Liver (tissue), 9 donors: ENCODE results near the gene CASTOR2. TPM values are rescaled to one million over a fixed set of nuclear protein-coding genes. Genes with fewer than 3 reads are reported as not detected.

ENCODE experiments used
- DNase-seq: peaks from one replicate; pipeline ENCODE4 v3.0.0-alpha.2; 2017; ENCODE audit warnings: low spot score
- H3K27ac ChIP-seq, 2 donors: one replicate each; pipeline ENCODE4 v1.7.0; 2013; ENCODE audit warnings: inconsistent platforms in 2 of 2, low read length in 2 of 2, control low read depth in 1 of 2, low read depth in 1 of 2, mild to moderate bottlenecking in 1 of 2
- H3K27me3 ChIP-seq, 4 donors: one replicate each; pipeline versions ENCODE4 v1.6.1 to v1.7.0; 2013; ENCODE audit warnings: low read length in 3 of 4, inconsistent platforms in 1 of 4, mild to moderate bottlenecking in 1 of 4, moderate library complexity in 1 of 4; ENCODE audit not compliant: control insufficient read depth in 4 of 4, insufficient read depth in 4 of 4
- H3K36me3 ChIP-seq, 4 donors: one replicate each; pipeline versions ENCODE4 v1.6.1 to v1.7.0; 2013; ENCODE audit warnings: low read length in 3 of 4, mild to moderate bottlenecking in 3 of 4, low read depth in 1 of 4, moderate library complexity in 1 of 4; ENCODE audit not compliant: control insufficient read depth in 4 of 4, insufficient read depth in 3 of 4
- H3K4me1 ChIP-seq, 4 donors: one replicate each; pipeline versions ENCODE4 v1.6.1 to v1.7.0; 2013; ENCODE audit warnings: low read length in 3 of 4, mild to moderate bottlenecking in 3 of 4, moderate library complexity in 1 of 4; ENCODE audit not compliant: control insufficient read depth in 4 of 4, insufficient read depth in 4 of 4
- H3K4me3 ChIP-seq, 3 donors: one replicate each; pipeline versions ENCODE4 v1.6.1 to v1.7.0; 2013; ENCODE audit warnings: low read length in 3 of 3, control low read depth in 1 of 3, low read depth in 1 of 3, mild to moderate bottlenecking in 1 of 3
- H3K9ac ChIP-seq, 2 donors: one replicate each; pipeline ENCODE4 v1.7.0; 2013; ENCODE audit warnings: low read length in 2 of 2, mild to moderate bottlenecking in 2 of 2, moderate library complexity in 2 of 2, control low read depth in 1 of 2, low read depth in 1 of 2
- H3K9me3 ChIP-seq, 4 donors: one replicate each; pipeline versions ENCODE4 v1.6.1 to v1.7.0; 2013; ENCODE audit warnings: low read length in 3 of 4; ENCODE audit not compliant: control insufficient read depth in 4 of 4
- FOXA1 ChIP-seq: IDR thresholded peaks from 2 replicates; pipeline ENCODE4 v1.6.1; 2016; ENCODE audit warnings: antibody characterized with exemption
- FOXA2 ChIP-seq: IDR thresholded peaks from 2 replicates; pipeline ENCODE4 v1.6.1; 2016; ENCODE audit warnings: antibody characterized with exemption
- GABPA ChIP-seq, 2 donors: IDR thresholded peaks in 1 of 2; conservative IDR thresholded peaks in 1 of 2; 2 replicates each; pipeline ENCODE4 v1.6.1; 2016; ENCODE audit warnings: antibody characterized with exemption in 2 of 2, mild to moderate bottlenecking in 1 of 2, moderate library complexity in 1 of 2
- HNF4A ChIP-seq, 2 donors: conservative IDR thresholded peaks; 2 replicates each; pipeline ENCODE4 v1.6.1; 2016; ENCODE audit warnings: antibody characterized with exemption in 2 of 2, mild to moderate bottlenecking in 2 of 2
- HNF4G ChIP-seq: IDR thresholded peaks from 2 replicates; pipeline ENCODE4 v1.6.1; 2016; ENCODE audit warnings: antibody characterized with exemption
- JUND ChIP-seq, 2 donors: IDR thresholded peaks; 2 replicates each; pipeline ENCODE4 v1.6.1; 2016; ENCODE audit warnings: antibody characterized with exemption in 2 of 2
- NR2F2 ChIP-seq: IDR thresholded peaks from 2 replicates; pipeline ENCODE4 v1.6.1; 2016; ENCODE audit warnings: antibody characterized with exemption
- RAD21 ChIP-seq, 2 donors: IDR thresholded peaks; 2 replicates each; pipeline ENCODE4 v1.6.1; 2016; ENCODE audit warnings: antibody characterized with exemption in 2 of 2, mild to moderate bottlenecking in 2 of 2
- RXRA ChIP-seq, 2 donors: IDR thresholded peaks; 2 replicates each; pipeline ENCODE4 v1.6.1; 2017 to 2018; ENCODE audit warnings: antibody characterized with exemption in 2 of 2, mild to moderate bottlenecking in 1 of 2
- SP1 ChIP-seq: IDR thresholded peaks from 2 replicates; pipeline ENCODE4 v1.6.1; 2018; ENCODE audit warnings: antibody characterized with exemption, mild to moderate bottlenecking
- TAF1 ChIP-seq: conservative IDR thresholded peaks from 2 replicates; pipeline ENCODE4 v1.6.1; 2016; ENCODE audit warnings: antibody characterized with exemption, mild to moderate bottlenecking
- YY1 ChIP-seq: IDR thresholded peaks from 2 replicates; pipeline ENCODE4 v1.6.1; 2016; ENCODE audit warnings: antibody characterized with exemption, mild to moderate bottlenecking
- WGBS: extraction: QIAGEN DNeasy Blood & Tissue Kit; methylation state at CpG from one replicate; pipeline ENCODE4 v1.1.7; 2013; 5-methylcytosine and 5-hydroxymethylcytosine counted together
- polyA plus RNA-seq, 2 donors: library from polyadenylated mRNA; stranded (reverse) in 1 of 2; unstranded in 1 of 2; fragments of 200-250 nt in 1 of 2; fragments of >200 nt in 1 of 2; fragmentation: Nextera tagmentation in 1 of 2; extraction: Ambion mirVana in 1 of 2; gene quantifications; one replicate each; pipeline versions ENCODE4 v1.2.1 to v1.2.3, GENCODE V29; 2013 to 2015
- total RNA-seq, 2 donors: library from RNA; depleted of rRNA; stranded (reverse); fragments of >200 nt; gene quantifications; one replicate each; pipeline ENCODE4 v1.2.3, GENCODE V29; 2014
- TF ChIP-seq, protein P1 (sequence below): IDR thresholded peaks from 2 replicates; pipeline ENCODE4 v1.6.1; 2016; ENCODE audit warnings: antibody characterized with exemption
- TF ChIP-seq, protein P2 (sequence below): IDR thresholded peaks from 2 replicates; pipeline ENCODE4 v1.6.1; 2016; ENCODE audit warnings: antibody characterized with exemption, mild to moderate bottlenecking
- TF ChIP-seq, protein P3 (sequence below): fragments of 150-350 bp; IDR thresholded peaks from 2 replicates; pipeline ENCODE4 v1.5.1; 2017; ENCODE audit warnings: improper control_type of control experiment, low read depth, low read length; ENCODE audit not compliant: missing input control
- TF ChIP-seq, protein P4 (sequence below): IDR thresholded peaks from 2 replicates; pipeline ENCODE4 v1.6.1; 2016; ENCODE audit warnings: antibody characterized with exemption
- donor health status: healthy.
- donor health status: healthy.
- donor health status: healthy.
- donor health status: healthy.
- donor health status: healthy.

The CASTOR2 gene
- total and polyA plus RNA-seq, 4 donors, result 0.17 to 5.0 (median 1.4) TPM

DNA sequence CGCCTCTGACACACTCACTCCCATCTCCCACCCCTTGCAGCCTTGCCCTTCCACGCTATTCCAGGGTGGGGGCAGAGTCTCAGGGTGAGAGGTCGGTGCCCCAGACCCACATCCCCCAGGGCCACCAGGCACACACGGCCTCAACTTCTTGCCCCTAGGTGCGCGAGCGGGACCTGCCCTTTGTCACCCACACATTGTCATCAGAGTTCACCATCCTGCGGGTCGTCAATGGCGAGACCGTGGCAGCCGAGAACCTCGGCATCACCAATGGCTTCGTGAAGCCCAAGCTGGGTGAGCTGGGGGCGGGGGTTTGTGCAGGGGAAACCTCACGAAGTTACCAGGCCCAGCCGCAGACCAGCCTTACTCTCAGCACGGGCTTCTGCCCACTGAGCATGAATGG lies 53.3 kb downstream of the CASTOR2 start:
- no peaks in the 10 kb centered on the region for H3K27me3 ChIP-seq
- WGBS, result 95% methylated on average over 18 of the region's 18 CpGs
- TF ChIP-seq RXRA (IDR thresholded peaks at IDR 0.05) (no peak), YY1 (no peak), NR2F2 (no peak), FOXA1 (no peak), JUND (IDR thresholded peaks at IDR 0.05) (no peak), SP1 (no peak), GABPA (IDR thresholded peaks at IDR 0.05 in 1 of 2, conservative IDR thresholded peaks at IDR 0.05 in 1 of 2) (no peak), TAF1 (no peak), HNF4G (no peak), RAD21 (IDR thresholded peaks at IDR 0.05) (no peak), FOXA2 (no peak), HNF4A (conservative IDR thresholded peaks at IDR 0.05) (no peak)
- TF ChIP-seq, protein P1, sequence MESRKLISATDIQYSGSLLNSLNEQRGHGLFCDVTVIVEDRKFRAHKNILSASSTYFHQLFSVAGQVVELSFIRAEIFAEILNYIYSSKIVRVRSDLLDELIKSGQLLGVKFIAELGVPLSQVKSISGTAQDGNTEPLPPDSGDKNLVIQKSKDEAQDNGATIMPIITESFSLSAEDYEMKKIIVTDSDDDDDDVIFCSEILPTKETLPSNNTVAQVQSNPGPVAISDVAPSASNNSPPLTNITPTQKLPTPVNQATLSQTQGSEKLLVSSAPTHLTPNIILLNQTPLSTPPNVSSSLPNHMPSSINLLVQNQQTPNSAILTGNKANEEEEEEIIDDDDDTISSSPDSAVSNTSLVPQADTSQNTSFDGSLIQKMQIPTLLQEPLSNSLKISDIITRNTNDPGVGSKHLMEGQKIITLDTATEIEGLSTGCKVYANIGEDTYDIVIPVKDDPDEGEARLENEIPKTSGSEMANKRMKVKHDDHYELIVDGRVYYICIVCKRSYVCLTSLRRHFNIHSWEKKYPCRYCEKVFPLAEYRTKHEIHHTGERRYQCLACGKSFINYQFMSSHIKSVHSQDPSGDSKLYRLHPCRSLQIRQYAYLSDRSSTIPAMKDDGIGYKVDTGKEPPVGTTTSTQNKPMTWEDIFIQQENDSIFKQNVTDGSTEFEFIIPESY, result no peak
- TF ChIP-seq, protein P2, sequence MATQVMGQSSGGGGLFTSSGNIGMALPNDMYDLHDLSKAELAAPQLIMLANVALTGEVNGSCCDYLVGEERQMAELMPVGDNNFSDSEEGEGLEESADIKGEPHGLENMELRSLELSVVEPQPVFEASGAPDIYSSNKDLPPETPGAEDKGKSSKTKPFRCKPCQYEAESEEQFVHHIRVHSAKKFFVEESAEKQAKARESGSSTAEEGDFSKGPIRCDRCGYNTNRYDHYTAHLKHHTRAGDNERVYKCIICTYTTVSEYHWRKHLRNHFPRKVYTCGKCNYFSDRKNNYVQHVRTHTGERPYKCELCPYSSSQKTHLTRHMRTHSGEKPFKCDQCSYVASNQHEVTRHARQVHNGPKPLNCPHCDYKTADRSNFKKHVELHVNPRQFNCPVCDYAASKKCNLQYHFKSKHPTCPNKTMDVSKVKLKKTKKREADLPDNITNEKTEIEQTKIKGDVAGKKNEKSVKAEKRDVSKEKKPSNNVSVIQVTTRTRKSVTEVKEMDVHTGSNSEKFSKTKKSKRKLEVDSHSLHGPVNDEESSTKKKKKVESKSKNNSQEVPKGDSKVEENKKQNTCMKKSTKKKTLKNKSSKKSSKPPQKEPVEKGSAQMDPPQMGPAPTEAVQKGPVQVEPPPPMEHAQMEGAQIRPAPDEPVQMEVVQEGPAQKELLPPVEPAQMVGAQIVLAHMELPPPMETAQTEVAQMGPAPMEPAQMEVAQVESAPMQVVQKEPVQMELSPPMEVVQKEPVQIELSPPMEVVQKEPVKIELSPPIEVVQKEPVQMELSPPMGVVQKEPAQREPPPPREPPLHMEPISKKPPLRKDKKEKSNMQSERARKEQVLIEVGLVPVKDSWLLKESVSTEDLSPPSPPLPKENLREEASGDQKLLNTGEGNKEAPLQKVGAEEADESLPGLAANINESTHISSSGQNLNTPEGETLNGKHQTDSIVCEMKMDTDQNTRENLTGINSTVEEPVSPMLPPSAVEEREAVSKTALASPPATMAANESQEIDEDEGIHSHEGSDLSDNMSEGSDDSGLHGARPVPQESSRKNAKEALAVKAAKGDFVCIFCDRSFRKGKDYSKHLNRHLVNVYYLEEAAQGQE, result no peak
- TF ChIP-seq, protein P3, sequence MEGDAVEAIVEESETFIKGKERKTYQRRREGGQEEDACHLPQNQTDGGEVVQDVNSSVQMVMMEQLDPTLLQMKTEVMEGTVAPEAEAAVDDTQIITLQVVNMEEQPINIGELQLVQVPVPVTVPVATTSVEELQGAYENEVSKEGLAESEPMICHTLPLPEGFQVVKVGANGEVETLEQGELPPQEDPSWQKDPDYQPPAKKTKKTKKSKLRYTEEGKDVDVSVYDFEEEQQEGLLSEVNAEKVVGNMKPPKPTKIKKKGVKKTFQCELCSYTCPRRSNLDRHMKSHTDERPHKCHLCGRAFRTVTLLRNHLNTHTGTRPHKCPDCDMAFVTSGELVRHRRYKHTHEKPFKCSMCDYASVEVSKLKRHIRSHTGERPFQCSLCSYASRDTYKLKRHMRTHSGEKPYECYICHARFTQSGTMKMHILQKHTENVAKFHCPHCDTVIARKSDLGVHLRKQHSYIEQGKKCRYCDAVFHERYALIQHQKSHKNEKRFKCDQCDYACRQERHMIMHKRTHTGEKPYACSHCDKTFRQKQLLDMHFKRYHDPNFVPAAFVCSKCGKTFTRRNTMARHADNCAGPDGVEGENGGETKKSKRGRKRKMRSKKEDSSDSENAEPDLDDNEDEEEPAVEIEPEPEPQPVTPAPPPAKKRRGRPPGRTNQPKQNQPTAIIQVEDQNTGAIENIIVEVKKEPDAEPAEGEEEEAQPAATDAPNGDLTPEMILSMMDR, result no peak
- TF ChIP-seq, protein P4, sequence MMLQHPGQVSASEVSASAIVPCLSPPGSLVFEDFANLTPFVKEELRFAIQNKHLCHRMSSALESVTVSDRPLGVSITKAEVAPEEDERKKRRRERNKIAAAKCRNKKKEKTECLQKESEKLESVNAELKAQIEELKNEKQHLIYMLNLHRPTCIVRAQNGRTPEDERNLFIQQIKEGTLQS, result no peak
- no peak overlapping the region for H3K4me3 ChIP-seq
- H3K4me1 ChIP-seq, result no peaks in the 10 kb centered on the region
- H3K36me3 ChIP-seq, result peaks cover 0 to 8% (median under 1%) of the 10 kb centered on the region in 4 donors
- no peak overlapping the region for H3K27ac ChIP-seq
- DNase-seq, result no peak
- no peak overlapping the region for H3K9ac ChIP-seq
- no peaks in the 10 kb centered on the region for H3K9me3 ChIP-seq
